Neural cell (in vitro differentiated cells): ENCODE measurements around the gene DLG4. TPM values are rescaled to one million over a fixed set of nuclear protein-coding genes. Genes with fewer than 3 reads are reported as not detected.

Experiments
- H2AFZ ChIP-seq: fragments of 200-600, 300-800 bp; sonication (generic), shearing (Covaris generic); 2 replicates; pipeline ENCODE4 v1.6.0; 2014; ENCODE audit warnings: low read depth, mild to moderate bottlenecking, antibody characterized with exemption, low read length, moderate library complexity
- H3F3A ChIP-seq: fragments of 200-600 bp; shearing (Covaris generic); 2 replicates; pipeline ENCODE4 v1.6.1; 2016; ENCODE audit warnings: mild to moderate bottlenecking, moderate library complexity, mixed read lengths, antibody characterized with exemption, low read length; ENCODE audit not compliant: insufficient read depth, poor library complexity, severe bottlenecking
- H3K27ac ChIP-seq: fragments of 200-600, 300-800 bp; sonication (generic), shearing (Covaris generic); 2 replicates; pipeline ENCODE4 v1.5.1; 2014; ENCODE audit warnings: mild to moderate bottlenecking, low read length, moderate library complexity
- H3K27me3 ChIP-seq: fragments of 300-800, 200-600 bp; sonication (generic), shearing (Covaris generic); 2 replicates; pipeline ENCODE4 v1.6.0; 2014; ENCODE audit warnings: mild to moderate bottlenecking, low read depth, low read length, moderate library complexity; ENCODE audit not compliant: insufficient read depth
- H3K36me3 ChIP-seq: fragments of 300-800, 200-600 bp; sonication (generic), shearing (Covaris generic); 2 replicates; pipeline ENCODE4 v1.5.1; 2014; ENCODE audit warnings: mild to moderate bottlenecking, antibody characterized with exemption, low read length, moderate library complexity; ENCODE audit not compliant: insufficient read depth
- H3K4me2 ChIP-seq: fragments of 300-800, 200-600 bp; sonication (generic), shearing (Covaris generic); 2 replicates; pipeline ENCODE4 v1.6.0; 2014; ENCODE audit warnings: mild to moderate bottlenecking, low read length
- H3K4me3 ChIP-seq: fragments of 300-800, 200-600 bp; sonication (generic), shearing (Covaris generic); 2 replicates; pipeline ENCODE4 v1.5.1; 2014; ENCODE audit warnings: mild to moderate bottlenecking, low read length, moderate library complexity
- H3K79me2 ChIP-seq: fragments of 200-600 bp; shearing (Covaris generic); replicated peaks from 2 replicates; pipeline ENCODE4 v1.6.0; 2014; ENCODE audit warnings: mild to moderate bottlenecking, low read length, moderate library complexity; ENCODE audit not compliant: insufficient read depth
- H3K9ac ChIP-seq: fragments of 300-800, 200-600 bp; sonication (generic), shearing (Covaris generic); 2 replicates; pipeline ENCODE4 v1.6.1; 2016; ENCODE audit warnings: mild to moderate bottlenecking, low read length, mixed read lengths
- H3K9me2 ChIP-seq: fragments of 200-600 bp; shearing (Covaris generic); 2 replicates; pipeline ENCODE4 v1.6.1; 2016; ENCODE audit warnings: mild to moderate bottlenecking, low read length, mixed read lengths; ENCODE audit not compliant: insufficient read depth
- H3K9me3 ChIP-seq: fragments of 200-600, 300-800 bp; sonication (generic), shearing (Covaris generic); 2 replicates; pipeline ENCODE4 v1.6.1; 2016; ENCODE audit warnings: mild to moderate bottlenecking, mixed run types, low read length, moderate library complexity, mixed read lengths
- H4K20me1 ChIP-seq: fragments of 200-600 bp; shearing (Covaris generic); 2 replicates; pipeline ENCODE4 v1.6.1; 2016; ENCODE audit warnings: mild to moderate bottlenecking, mixed run types; ENCODE audit not compliant: insufficient read depth
- CTCF ChIP-seq: fragments of 450-650 bp; IDR thresholded peaks from 2 replicates; pipeline ENCODE4 v1.5.1; 2014; ENCODE audit warnings: antibody characterized with exemption, mild to moderate bottlenecking, moderate library complexity; ENCODE audit not compliant: poor library complexity, severe bottlenecking
- EP300 ChIP-seq: fragments of 450-650 bp; conservative IDR thresholded peaks from 2 replicates; pipeline ENCODE4 v1.6.1; 2014; ENCODE audit warnings: antibody characterized with exemption, mild to moderate bottlenecking, moderate library complexity; ENCODE audit not compliant: poor library complexity, severe bottlenecking
- EZH2 ChIP-seq: fragments of 200-600, 300-800 bp; shearing (Covaris generic), sonication (generic); IDR thresholded peaks from 2 replicates; pipeline ENCODE4 v1.6.1; 2014; ENCODE audit warnings: antibody characterized with exemption, low read length, borderline replicate concordance, mild to moderate bottlenecking; ENCODE audit not compliant: insufficient read depth, poor library complexity, severe bottlenecking
- MXI1 ChIP-seq: fragments of 450-650 bp; conservative IDR thresholded peaks from 2 replicates; pipeline ENCODE4 v1.6.1; 2014; ENCODE audit warnings: antibody characterized with exemption, mild to moderate bottlenecking; ENCODE audit not compliant: poor library complexity, severe bottlenecking
- POLR2AphosphoS5 ChIP-seq: IDR thresholded peaks from 2 replicates; pipeline ENCODE4 v1.6.1; 2012
- RAD21 ChIP-seq: fragments of 450-650 bp; conservative IDR thresholded peaks from 2 replicates; pipeline ENCODE4 v1.6.1; 2014; ENCODE audit warnings: antibody characterized with exemption, mild to moderate bottlenecking, moderate library complexity
- REST ChIP-seq: IDR thresholded peaks from 2 replicates; pipeline ENCODE4 v1.6.1; 2012; ENCODE audit warnings: borderline replicate concordance
- SMC3 ChIP-seq: fragments of 450-650 bp; conservative IDR thresholded peaks from 2 replicates; pipeline ENCODE4 v1.6.1; 2014; ENCODE audit warnings: antibody characterized with exemption, mild to moderate bottlenecking, moderate library complexity; ENCODE audit not compliant: poor library complexity
- TAF1 ChIP-seq: IDR thresholded peaks from 2 replicates; pipeline ENCODE4 v1.6.1; 2012; ENCODE audit warnings: low read depth
- polyA plus RNA-seq: library from polyadenylated mRNA; depleted of rRNA; stranded (reverse); fragments of >200 nt; gene quantifications from 2 replicates; pipeline ENCODE4 v1.2.3, GENCODE V29; 2014

Gene DLG4
- polyA plus RNA-seq, 1 donor from 2014 or later: 126 TPM

GRCh38 chr17:7184091-7184488, 35.5 kb downstream of the DLG4 start:
- H3K9me3 ChIP-seq: no peaks in the 10 kb centered on the region
- no peak overlapping the region for H2AFZ ChIP-seq
- H3K4me2 ChIP-seq: no peak overlapping the region
- no peak overlapping the region for H3K4me3 ChIP-seq
- no peaks in the 10 kb centered on the region for H3K27me3 ChIP-seq
- no peaks in the 10 kb centered on the region for H3F3A ChIP-seq
- H4K20me1 ChIP-seq: no peaks in the 10 kb centered on the region
- H3K9me2 ChIP-seq: no peaks in the 10 kb centered on the region
- no peak overlapping the region for H3K9ac ChIP-seq
- H3K36me3 ChIP-seq: no peaks in the 10 kb centered on the region
- H3K79me2 ChIP-seq: no peaks in the 10 kb centered on the region
- no peak for TF ChIP-seq POLR2AphosphoS5
- TF ChIP-seq MXI1: no peak
- TF ChIP-seq EP300: no peak
- TF ChIP-seq EZH2: no peak
- no peak for TF ChIP-seq REST
- no peak for TF ChIP-seq RAD21
- no peak for TF ChIP-seq SMC3
- TF ChIP-seq CTCF: no peak
- TF ChIP-seq TAF1: no peak
- no peak overlapping the region for H3K27ac ChIP-seq

- no peaks in the 10 kb centered on the region for H3K9me2 ChIP-seq
- H4K20me1 ChIP-seq: no peaks in the 10 kb centered on the region
- H3K36me3 ChIP-seq: no peaks in the 10 kb centered on the region
These were observed 36.1 kb downstream of the DLG4 start for GRCh38 chr17:7183433-7184090.

More at GRCh38 chr17:7183433-7184090, 36.1 kb downstream of the DLG4 start:
- Histone ChIP-seq H3K27ac (no peak overlapping the region), H2AFZ (no peak overlapping the region), H3K79me2 (no peaks in the 10 kb centered on the region), H3K9ac (no peak overlapping the region), H3K4me2 (no peak overlapping the region), H3K9me3 (no peaks in the 10 kb centered on the region), H3F3A (no peaks in the 10 kb centered on the region), H3K4me3 (no peak overlapping the region), H3K27me3 (no peaks in the 10 kb centered on the region)
- TF ChIP-seq EP300 (no peak), MXI1 (no peak), POLR2AphosphoS5 (no peak), SMC3 (no peak), RAD21 (no peak), CTCF (no peak), EZH2 (no peak), TAF1 (no peak), REST (no peak)
